Activated CD4-positive, alpha-beta T cell treated with anti-CD3 and anti-CD28 coated beads, Interleukin-2, amount 10 ng/mL, durations not matched to agents 24 days and 14 days (primary cell): Measurements from ENCODE around the gene ATG5. TPM values are rescaled to one million over a fixed set of nuclear protein-coding genes. Genes with fewer than 3 reads are reported as not detected.
A peak's percentile ranks its signal among the peaks of the same experiment; 100 is the strongest.
"Not testable (repeated sequence)": the region's sequence is repeated elsewhere in the genome, so short reads cannot be mapped to it uniquely, and the experiment has no call there.

Experiments used
- DNase-seq: peaks from one replicate; pipeline ENCODE4 v3.0.0; 2022
- H3K27ac Mint-ChIP-seq: one replicate; pipeline ENCODE4 v1.8.0; 2022; ENCODE audit warnings: mild to moderate bottlenecking, mixed read lengths
- H3K27me3 Mint-ChIP-seq: one replicate; pipeline ENCODE4 v1.8.0; 2022; ENCODE audit warnings: mixed read lengths
- H3K36me3 Mint-ChIP-seq: one replicate; pipeline ENCODE4 v1.8.0; 2022; ENCODE audit warnings: low read depth, mild to moderate bottlenecking, mixed read lengths
- H3K4me1 Mint-ChIP-seq: one replicate; pipeline ENCODE4 v1.8.0; 2021; ENCODE audit warnings: mixed read lengths
- H3K4me3 Mint-ChIP-seq: one replicate; pipeline ENCODE4 v1.8.0; 2022; ENCODE audit warnings: mild to moderate bottlenecking, moderate library complexity, mixed read lengths
- H3K9me3 Mint-ChIP-seq: one replicate; pipeline ENCODE4 v1.8.0; 2021; ENCODE audit warnings: mixed read lengths
- intact Hi-C: fragments of 100-400 bp; cut with micrococcal nuclease; formaldehyde crosslinking; loops from one replicate; pipeline ENCODE4 v1.15.1; 2023
- total RNA-seq: library from RNA; stranded (reverse); gene quantifications from 2 replicates; pipeline ENCODE4 v1.2.3, GENCODE V29; 2022

Gene ATG5
- total RNA-seq, 1 donor from 2014 or later, result 29.5 TPM

- H3K27ac Mint-ChIP-seq, intact Hi-C loops: not testable (repeated sequence)
These were observed 65.8 kb downstream of the ATG5 start for GRCh38 chr6:106259748-106260147.

GRCh38 chr6:106258726-106259125 lies 66.8 kb downstream of the ATG5 start:
- no peaks in the 10 kb centered on the region for H3K27me3 Mint-ChIP-seq

More at GRCh38 chr6:106259748-106260147, 65.8 kb downstream of the ATG5 start:
- not testable (repeated sequence) for H3K27me3 Mint-ChIP-seq, H3K9me3 Mint-ChIP-seq, DNase-seq, H3K4me1 Mint-ChIP-seq, H3K4me3 Mint-ChIP-seq
- H3K36me3 Mint-ChIP-seq, result peaks cover 33% of the 10 kb centered on the region

GRCh38 chr6:106257195-106257594 lies 68.4 kb downstream of the ATG5 start:
- no peak for DNase-seq
- Mint-ChIP-seq H3K27ac (no peak overlapping the region), H3K4me1 (peaks cover 5% of the 10 kb centered on the region), H3K4me3 (no peak overlapping the region), H3K9me3 (no peaks in the 10 kb centered on the region), H3K27me3 (no peaks in the 10 kb centered on the region), H3K36me3 (peaks cover 19% of the 10 kb centered on the region)
- intact Hi-C loops, result no loop called here

More at GRCh38 chr6:106258726-106259125, 66.8 kb downstream of the ATG5 start:
- Mint-ChIP-seq H3K4me1 (peaks cover 4% of the 10 kb centered on the region), H3K27ac (no peak overlapping the region), H3K36me3 (peaks cover 26% of the 10 kb centered on the region), H3K4me3 (no peak overlapping the region), H3K9me3 (no peaks in the 10 kb centered on the region)
- intact Hi-C loops, result no loop called here
- DNase-seq, result no peak

GRCh38 chr6:106256201-106256968 lies 69.2 kb downstream of the ATG5 start:
- Mint-ChIP-seq H3K27me3 (no peaks in the 10 kb centered on the region), H3K36me3 (peaks cover 13% of the 10 kb centered on the region), H3K9me3 (no peaks in the 10 kb centered on the region), H3K4me3 (no peak overlapping the region), H3K27ac (no peak overlapping the region), H3K4me1 (peaks cover 5% of the 10 kb centered on the region)
- intact Hi-C loops, result no loop called here
- no peak for DNase-seq

GRCh38 chr6:106255306-106255705 lies 70.3 kb downstream of the ATG5 start:
- no peak for DNase-seq
- H3K9me3 Mint-ChIP-seq, result no peaks in the 10 kb centered on the region
- no peak overlapping the region for H3K4me3 Mint-ChIP-seq
- peaks cover 10% of the 10 kb centered on the region for H3K36me3 Mint-ChIP-seq
- peaks cover 5% of the 10 kb centered on the region for H3K4me1 Mint-ChIP-seq
- no peaks in the 10 kb centered on the region for H3K27me3 Mint-ChIP-seq
- intact Hi-C loops, result no loop called here
- H3K27ac Mint-ChIP-seq, result no peak overlapping the region

GRCh38 chr6:106254636-106255035 lies 70.9 kb downstream of the ATG5 start:
- Mint-ChIP-seq H3K36me3 (peaks cover 8% of the 10 kb centered on the region), H3K9me3 (no peaks in the 10 kb centered on the region), H3K4me1 (peaks cover 7% of the 10 kb centered on the region), H3K4me3 (no peak overlapping the region), H3K27ac (no peak overlapping the region), H3K27me3 (no peaks in the 10 kb centered on the region)
- DNase-seq, result no peak
- intact Hi-C loops, result no loop called here

GRCh38 chr6:106253731-106254130 lies 71.8 kb downstream of the ATG5 start:
- DNase-seq, result no peak
- intact Hi-C loops, result no loop called here
- Mint-ChIP-seq H3K36me3 (peaks cover 6% of the 10 kb centered on the region), H3K9me3 (no peaks in the 10 kb centered on the region), H3K4me1 (peaks cover 7% of the 10 kb centered on the region), H3K4me3 (no peak overlapping the region), H3K27ac (no peak overlapping the region), H3K27me3 (no peaks in the 10 kb centered on the region)

- H3K4me1 Mint-ChIP-seq, result peaks cover 7% of the 10 kb centered on the region
- H3K4me3 Mint-ChIP-seq, result no peak overlapping the region
- H3K9me3 Mint-ChIP-seq, result no peaks in the 10 kb centered on the region
- intact Hi-C loops, result no loop called here
- no peaks in the 10 kb centered on the region for H3K27me3 Mint-ChIP-seq
- H3K27ac Mint-ChIP-seq, result no peak overlapping the region
- peaks cover 6% of the 10 kb centered on the region for H3K36me3 Mint-ChIP-seq
- no peak for DNase-seq
These were observed 72.4 kb downstream of the ATG5 start for GRCh38 chr6:106253172-106253571.

GRCh38 chr6:106252687-106253086 lies 72.9 kb downstream of the ATG5 start:
- Mint-ChIP-seq H3K4me3 (no peak overlapping the region), H3K27me3 (no peaks in the 10 kb centered on the region), H3K36me3 (peaks cover 6% of the 10 kb centered on the region), H3K9me3 (no peaks in the 10 kb centered on the region), H3K4me1 (peaks cover 7% of the 10 kb centered on the region), H3K27ac (no peak overlapping the region)
- intact Hi-C loops, result no loop called here
- DNase-seq, result no peak

- H3K36me3 Mint-ChIP-seq, H3K9me3 Mint-ChIP-seq, H3K4me3 Mint-ChIP-seq, DNase-seq, H3K4me1 Mint-ChIP-seq, H3K27me3 Mint-ChIP-seq, intact Hi-C loops: not testable (repeated sequence)
- peak overlapping the region; percentile 25 for H3K27ac Mint-ChIP-seq
These were observed 73.9 kb downstream of the ATG5 start for GRCh38 chr6:106251531-106252255.

- Mint-ChIP-seq H3K36me3 (peaks cover 11% of the 10 kb centered on the region), H3K27ac (no peak overlapping the region), H3K4me3 (no peak overlapping the region), H3K27me3 (no peaks in the 10 kb centered on the region), H3K4me1 (peaks cover 9% of the 10 kb centered on the region), H3K9me3 (no peaks in the 10 kb centered on the region)
- no peak for DNase-seq
- intact Hi-C loops, result no loop called here
These were observed 74.6 kb downstream of the ATG5 start for GRCh38 chr6:106250953-106251352.

- Mint-ChIP-seq H3K36me3 (peaks cover 11% of the 10 kb centered on the region), H3K27ac (no peak overlapping the region), H3K4me3 (no peak overlapping the region), H3K4me1 (peaks cover 13% of the 10 kb centered on the region), H3K9me3 (no peaks in the 10 kb centered on the region), H3K27me3 (no peaks in the 10 kb centered on the region)
- intact Hi-C loops, result no loop called here
- DNase-seq, result no peak
These were observed 75.9 kb downstream of the ATG5 start for GRCh38 chr6:106249658-106250057.

GRCh38 chr6:106247733-106248132 lies 77.8 kb downstream of the ATG5 start:
- Mint-ChIP-seq H3K9me3 (peaks cover 5% of the 10 kb centered on the region), H3K27me3 (no peaks in the 10 kb centered on the region), H3K4me3 (no peak overlapping the region), H3K27ac (no peak overlapping the region), H3K36me3 (peaks cover 22% of the 10 kb centered on the region), H3K4me1 (peaks cover 13% of the 10 kb centered on the region)
- intact Hi-C loops, result no loop called here
- no peak for DNase-seq

GRCh38 chr6:106247293-106247692 lies 78.3 kb downstream of the ATG5 start:
- Mint-ChIP-seq H3K4me1 (peaks cover 13% of the 10 kb centered on the region), H3K4me3 (no peak overlapping the region), H3K9me3 (peaks cover 5% of the 10 kb centered on the region), H3K27me3 (no peaks in the 10 kb centered on the region), H3K27ac (no peak overlapping the region), H3K36me3 (peaks cover 24% of the 10 kb centered on the region)
- DNase-seq, result no peak
- intact Hi-C loops, result no loop called here
